CD4-positive, alpha-beta T cell treated with Interleukin-6 at 100 ng/mL for 8 hours (primary cell): Measurements from ENCODE around the gene PPP1R1C.

Source experiments
- DNase-seq: peaks from one replicate; pipeline ENCODE4 v3.0.0-alpha.2; 2020; ENCODE audit warnings: mixed read lengths, low spot score

Gene PPP1R1C

DNA sequence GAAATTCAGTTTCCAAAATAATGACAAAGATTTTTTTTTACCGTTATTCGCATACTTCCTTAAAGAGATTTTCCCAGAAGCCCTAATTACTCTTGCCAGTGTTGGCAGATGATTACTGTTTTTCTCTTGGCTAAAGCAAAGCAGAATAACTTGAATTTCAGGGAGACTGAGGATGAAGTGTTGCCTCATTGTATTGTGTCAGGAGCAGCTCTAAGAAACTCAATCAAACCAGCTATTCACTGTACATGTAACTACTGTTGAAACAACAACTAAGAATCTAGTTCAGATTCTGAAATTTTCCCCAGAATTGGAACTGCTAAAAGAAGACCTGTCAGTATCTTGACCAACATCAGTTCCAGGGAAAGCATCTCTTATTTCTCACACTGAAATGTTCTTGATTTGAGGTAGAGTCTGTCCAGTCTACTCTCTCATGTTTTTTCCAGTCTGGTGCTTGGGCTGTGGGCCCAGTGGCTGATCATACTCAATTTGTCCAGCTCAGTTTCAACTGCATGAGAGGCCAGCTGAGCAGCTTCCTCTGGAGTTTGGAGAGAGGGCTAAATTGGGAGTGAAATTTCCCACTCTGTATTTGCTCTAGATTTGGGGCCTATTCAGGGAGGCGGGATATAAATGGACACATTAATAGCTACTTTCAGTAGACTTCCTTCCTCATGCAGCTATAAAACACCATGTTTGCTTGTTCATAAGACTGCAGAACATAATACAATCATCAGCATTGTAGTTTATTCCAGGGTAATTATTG lies 78.5 kb downstream of the PPP1R1C start:
- no peak for DNase-seq

DNA sequence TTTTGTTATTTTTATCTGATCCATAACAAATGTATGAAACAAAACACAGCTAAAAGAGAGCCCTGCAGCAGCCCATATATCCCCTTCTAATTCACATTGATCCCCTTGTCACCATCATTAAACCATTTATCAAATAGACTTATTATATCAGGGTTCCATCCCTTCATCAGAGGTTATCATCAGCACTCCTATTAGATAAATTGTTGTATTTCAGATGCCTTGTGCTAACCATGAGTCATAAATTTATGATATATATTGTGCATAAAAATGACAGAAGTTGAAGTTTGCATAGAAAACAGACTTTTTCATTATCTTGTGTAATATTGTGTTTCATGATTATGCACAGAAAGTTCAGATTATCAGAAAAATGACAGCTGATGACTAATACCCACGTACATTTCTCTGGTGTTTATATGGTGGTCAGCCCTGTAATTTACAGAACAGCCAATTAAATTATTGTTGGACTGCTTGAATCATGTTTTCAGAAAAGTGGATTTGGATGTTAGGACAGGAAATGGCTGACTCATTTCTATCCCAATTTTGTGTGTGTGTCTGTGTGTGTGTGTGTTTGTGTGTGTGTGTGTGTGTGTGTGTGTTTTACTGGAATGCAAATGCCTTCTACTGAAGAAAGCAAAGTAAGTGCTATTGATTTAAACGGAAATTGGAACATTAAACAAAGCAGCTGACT lies 80.9 kb downstream of the PPP1R1C start:
- no peak for DNase-seq

- no peak for DNase-seq
These were observed 81.7 kb downstream of the PPP1R1C start for GRCh38 chr2:182067393-182067792.

DNA sequence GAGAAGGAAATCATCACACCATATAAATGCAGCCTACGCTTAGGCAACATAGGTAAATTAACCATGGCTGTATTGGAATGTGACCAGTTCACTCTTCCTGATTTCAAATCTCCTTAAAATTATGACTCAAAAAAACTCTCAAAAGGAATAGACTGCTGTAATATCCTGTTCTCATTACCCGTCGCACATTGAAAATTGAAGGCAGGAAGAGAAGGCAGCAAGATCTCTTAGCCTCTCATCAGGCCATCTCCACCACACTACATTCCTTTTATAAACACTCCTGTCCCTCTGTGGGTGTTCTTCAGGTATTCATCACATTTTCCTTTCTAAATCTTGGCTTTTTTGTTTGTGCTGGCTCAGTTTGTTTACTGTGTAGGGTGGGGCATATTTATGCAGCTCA lies 83.2 kb downstream of the PPP1R1C start:
- DNase-seq = no peak

DNA sequence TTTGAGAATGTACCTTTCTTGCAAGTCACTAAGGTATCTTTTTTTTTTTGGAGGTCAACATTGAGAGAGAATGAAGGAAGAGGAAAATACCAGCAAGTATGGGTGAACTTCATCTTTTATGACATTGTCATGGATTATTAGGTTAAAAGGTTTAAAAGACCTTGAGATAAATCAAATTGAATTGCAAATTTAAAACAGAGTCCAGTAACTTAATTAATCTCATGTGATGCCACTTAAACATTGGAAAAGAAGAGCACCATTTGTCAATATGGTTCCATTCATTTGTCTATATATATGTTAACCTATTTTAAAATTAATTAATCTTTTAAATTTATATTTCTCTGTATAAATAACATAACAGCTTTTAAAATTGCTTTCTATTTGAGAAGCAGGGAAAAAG lies 83.8 kb downstream of the PPP1R1C start:
- DNase-seq = no peak

DNA sequence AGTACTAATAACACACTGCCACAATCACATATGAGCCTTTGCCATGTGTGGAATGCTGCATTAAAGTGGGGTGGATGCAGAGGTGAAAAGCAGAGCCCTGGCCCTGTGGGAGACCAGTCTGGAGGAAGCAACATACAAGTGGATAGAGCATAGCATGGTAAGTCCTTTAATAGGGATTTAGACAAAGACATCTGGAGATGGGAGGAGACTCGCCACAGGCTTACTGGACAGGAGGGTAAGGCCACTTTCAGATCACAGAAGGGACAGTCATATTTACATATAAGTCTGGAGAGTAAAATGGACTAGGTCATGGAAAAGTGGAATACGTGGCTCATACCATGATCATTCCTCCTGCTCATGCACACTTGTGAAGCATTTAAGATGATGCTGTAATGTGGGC lies 84.3 kb downstream of the PPP1R1C start:
- no peak for DNase-seq

GRCh38 chr2:182070736-182071135 lies 85.1 kb downstream of the PPP1R1C start:
- DNase-seq = no peak

GRCh38 chr2:182072861-182073260 lies 87.2 kb downstream of the PPP1R1C start:
- no peak for DNase-seq

GRCh38 chr2:182073613-182074012 lies 88.0 kb downstream of the PPP1R1C start:
- no peak for DNase-seq

DNA sequence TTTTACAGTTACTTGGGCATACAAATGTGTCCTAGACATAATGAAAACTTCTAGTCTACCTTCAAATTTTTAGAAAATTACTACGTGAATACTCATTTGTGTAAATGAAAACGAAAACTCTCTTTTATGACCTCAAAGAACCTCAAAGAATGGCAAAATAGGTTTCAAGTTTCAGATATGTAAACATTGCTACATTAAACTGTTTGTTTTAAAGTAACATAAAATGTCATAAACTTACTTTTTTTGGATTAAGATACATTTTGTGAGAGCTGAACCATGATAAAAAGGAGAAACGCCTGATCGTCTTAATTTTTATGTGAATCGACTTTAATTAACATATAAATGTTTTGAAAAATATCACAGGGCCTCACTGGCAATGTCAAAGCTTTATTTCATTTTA lies 91.4 kb downstream of the PPP1R1C start:
- no peak for DNase-seq

DNA sequence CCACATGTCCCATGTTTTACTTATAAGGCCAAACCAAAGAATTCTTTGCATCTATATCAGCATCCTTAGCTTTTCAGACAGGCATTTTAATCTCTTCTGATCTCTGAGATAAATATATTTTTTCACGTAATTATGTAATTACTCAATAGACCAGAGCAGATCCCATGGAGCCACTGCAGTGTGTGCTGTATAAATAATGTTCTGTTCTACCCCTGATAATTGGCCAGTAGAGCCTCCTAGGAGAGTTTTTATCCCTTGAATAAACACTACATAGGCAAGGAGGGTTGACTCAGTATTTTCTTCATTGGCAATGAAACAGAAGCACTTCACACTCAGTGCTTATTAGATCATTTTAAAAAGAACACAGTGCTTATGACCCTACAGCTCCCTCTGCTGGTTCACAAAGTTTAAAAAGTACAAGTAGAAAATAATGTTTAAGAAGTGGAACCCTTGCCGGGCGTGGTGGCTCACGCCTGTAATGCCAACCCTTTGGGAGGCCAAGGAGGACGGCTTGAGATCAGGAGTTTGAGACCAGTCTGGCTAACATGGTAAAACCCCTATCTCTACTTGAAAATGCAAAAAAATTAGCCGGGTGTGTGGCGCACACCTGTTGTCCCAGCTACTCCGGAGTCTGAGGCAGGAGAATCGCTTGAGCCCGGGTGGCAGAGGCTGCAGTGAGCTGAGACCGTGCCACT lies 91.9 kb downstream of the PPP1R1C start:
- peak; percentile 1 for DNase-seq

GRCh38 chr2:182078988-182079602 lies 93.4 kb downstream of the PPP1R1C start:
- no peak for DNase-seq

GRCh38 chr2:182080493-182080892 lies 94.8 kb downstream of the PPP1R1C start:
- DNase-seq = no peak

DNA sequence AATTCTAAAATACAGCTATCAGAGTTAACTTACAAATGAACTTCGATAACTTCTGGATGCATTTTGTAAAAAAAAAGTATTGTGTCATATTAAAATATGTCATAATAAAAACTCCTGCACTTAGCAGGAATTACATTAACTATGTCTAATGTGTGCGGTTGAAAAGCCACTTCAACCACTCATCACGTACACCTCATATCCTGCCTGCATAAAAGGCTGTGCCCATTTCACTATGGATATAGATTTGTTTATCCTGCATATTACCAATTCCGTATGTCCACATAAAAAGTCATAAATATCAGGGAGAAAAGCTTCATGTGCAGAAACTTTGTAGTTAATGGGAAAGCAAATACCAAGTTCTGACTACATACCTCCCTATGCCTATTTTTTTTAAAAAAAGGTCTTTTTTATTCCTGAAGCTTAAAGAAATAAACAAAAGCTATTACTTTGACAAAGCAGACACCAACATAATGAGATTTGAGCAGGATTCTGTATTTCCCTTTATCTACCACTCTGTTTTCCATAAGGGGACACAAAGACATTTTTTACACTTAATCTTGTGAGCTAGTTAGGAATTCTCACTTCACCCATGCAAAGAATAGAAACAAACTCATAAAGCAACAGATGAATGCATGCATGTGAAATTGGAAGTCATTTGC lies 96.1 kb downstream of the PPP1R1C start:
- DNase-seq = no peak

DNA sequence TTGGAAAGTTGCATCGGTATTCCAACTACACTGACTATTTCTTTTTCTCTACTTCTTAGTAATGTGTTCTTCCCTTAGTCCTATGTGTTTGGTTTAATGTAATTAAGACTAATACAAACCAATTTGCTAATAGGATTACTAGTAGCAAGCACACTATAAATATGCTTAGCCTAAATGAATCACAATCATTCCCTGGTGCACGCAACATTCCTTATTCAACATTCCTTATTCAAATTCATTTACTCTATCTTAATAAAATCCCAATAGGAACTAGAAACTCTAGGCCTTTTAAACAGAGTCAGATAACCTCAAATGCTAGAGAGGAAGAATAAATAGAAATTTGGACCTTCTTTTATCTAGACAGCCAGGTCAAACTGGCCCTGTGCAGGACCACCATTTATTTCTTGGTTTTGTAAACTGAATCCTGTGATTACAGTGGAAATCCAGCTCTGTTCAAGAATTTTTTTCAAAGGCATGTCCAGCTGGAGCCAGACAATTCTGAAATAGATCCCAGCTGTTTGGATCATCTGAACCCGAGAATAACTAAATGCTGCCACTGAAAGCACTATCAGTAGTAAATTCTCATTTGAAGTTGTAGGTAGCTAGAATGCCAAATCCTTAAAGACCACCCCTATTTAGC lies 103.1 kb downstream of the PPP1R1C start:
- DNase-seq = no peak

- no peak for DNase-seq
These were observed 104.8 kb downstream of the PPP1R1C start for GRCh38 chr2:182090486-182090885.

DNA sequence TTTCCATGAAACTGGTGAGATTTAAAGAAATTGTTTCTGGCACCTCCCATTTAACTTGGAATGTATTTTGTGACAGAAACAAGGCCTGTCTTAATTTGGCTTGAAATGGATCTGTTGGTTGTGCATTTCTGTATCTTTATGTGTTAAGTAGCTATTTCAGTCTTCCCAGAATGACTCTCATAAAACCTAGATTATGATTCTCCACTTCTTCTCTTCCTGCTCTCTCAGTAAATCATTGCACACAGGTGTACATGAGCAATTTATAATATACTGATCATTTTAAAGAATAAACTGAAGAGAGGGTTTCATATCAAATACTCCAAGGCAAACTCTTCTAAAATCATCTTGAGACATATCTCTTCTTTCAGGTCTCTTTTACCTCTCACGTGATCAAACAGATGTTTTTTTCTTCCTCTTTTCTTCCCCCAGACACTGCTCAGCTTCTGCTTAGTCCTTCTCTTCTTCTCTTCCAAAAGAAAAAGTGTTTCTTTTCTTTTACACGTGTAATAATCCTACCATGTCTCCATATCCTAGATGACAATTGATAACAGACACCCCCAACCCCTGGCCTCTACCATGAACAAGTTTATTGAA lies 112.0 kb downstream of the PPP1R1C start:
- no peak for DNase-seq

GRCh38 chr2:182098648-182099047 lies 113.0 kb downstream of the PPP1R1C start:
- DNase-seq = no peak

DNA sequence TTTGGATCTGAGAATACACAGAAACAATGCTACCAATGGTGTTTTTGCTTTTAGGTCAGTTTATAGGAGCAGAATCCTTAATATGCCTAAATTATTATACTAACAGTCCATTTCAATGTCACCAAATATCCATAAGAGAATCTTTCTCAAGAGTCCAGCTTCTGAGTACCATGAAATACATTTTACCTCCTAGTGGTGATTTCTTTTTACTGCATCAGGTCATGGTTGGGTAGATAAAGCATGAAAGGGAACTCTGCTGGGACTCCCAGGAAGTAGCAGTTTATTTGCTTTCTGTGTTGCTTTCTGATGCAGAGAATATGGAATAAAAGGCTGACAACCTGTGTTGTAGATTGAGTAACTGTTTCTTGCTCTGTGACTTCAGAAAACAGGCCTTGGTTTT lies 115.6 kb downstream of the PPP1R1C start:
- no peak for DNase-seq

DNA sequence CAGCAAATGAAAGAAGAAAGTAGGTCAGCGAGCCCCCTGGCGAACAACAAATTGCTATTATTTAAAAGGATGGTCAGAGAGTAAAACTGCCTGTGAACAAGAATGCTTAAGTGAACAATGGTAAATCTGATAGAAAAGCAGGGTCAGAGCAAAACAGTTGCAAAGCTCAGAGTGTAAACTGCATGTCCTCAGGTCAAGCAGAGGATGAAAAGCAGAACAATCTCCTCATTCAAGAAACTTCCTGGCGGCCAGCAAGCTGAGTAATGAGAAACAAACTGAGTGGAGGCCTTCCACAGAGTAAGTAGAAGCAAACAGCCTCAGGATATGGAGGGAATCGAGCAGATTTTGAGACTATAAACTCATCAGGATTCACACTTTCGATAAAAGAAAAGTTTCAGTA lies 117.9 kb downstream of the PPP1R1C start:
- no peak for DNase-seq

GRCh38 chr2:182110347-182110746 lies 124.7 kb downstream of the PPP1R1C start:
- no peak for DNase-seq
